Heart right ventricle (tissue), 16 donors: ENCODE measurements around the gene DHX29. TPM values are rescaled to one million over a fixed set of nuclear protein-coding genes. Genes with fewer than 3 reads are reported as not detected.

ENCODE experiments used
- ATAC-seq, 8 donors: fragments of 200-7000 bp; cut with Tn5 transposase; one replicate each; pipeline ENCODE4 v1.9.1; 2020; ENCODE audit warnings: mild to moderate bottlenecking in 8 of 8, moderate library complexity in 8 of 8, moderate number of reproducible peaks in 1 of 8
- DNase-seq, 2 donors: peaks; one replicate each; pipeline ENCODE4 v3.0.0-alpha.2; 2020
- H3K27ac ChIP-seq, 10 donors: fragments of 200-600 bp; sonication (generic) in 2 of 10; one replicate each; pipeline versions ENCODE4 v1.5.0 to v1.8.0; 2020 to 2022; ENCODE audit warnings: mild to moderate bottlenecking in 3 of 10
- H3K27me3 ChIP-seq, 7 donors: fragments of 200-600 bp; one replicate each; pipeline ENCODE4 v1.8.0; 2021 to 2022; ENCODE audit warnings: mild to moderate bottlenecking in 2 of 7
- H3K36me3 ChIP-seq, 9 donors: fragments of 200-600 bp; sonication (generic) in 1 of 9; one replicate each; pipeline versions ENCODE4 v1.5.0 to v1.8.0; 2020 to 2022; ENCODE audit warnings: mild to moderate bottlenecking in 2 of 9
- H3K4me1 ChIP-seq, 9 donors: fragments of 200-600 bp; sonication (generic) in 1 of 9; one replicate each; pipeline versions ENCODE4 v1.5.0 to v1.8.0; 2020 to 2022; ENCODE audit warnings: mild to moderate bottlenecking in 4 of 9
- H3K4me3 ChIP-seq, 10 donors: fragments of 200-600 bp; sonication (generic) in 2 of 10; one replicate each; pipeline versions ENCODE4 v1.5.0 to v1.8.0; 2020 to 2022; ENCODE audit warnings: mild to moderate bottlenecking in 7 of 10, moderate library complexity in 2 of 10
- H3K9me3 ChIP-seq, 11 donors: fragments of 200-600 bp in 10 of 11; sonication (generic) in 2 of 11; one replicate each; pipeline versions ENCODE4 v1.5.0 to v1.8.0; 2013 to 2022; ENCODE audit warnings: mild to moderate bottlenecking in 2 of 11, control low read depth in 1 of 11, moderate library complexity in 1 of 11
- WGBS, 2 donors: extraction: QIAGEN DNeasy Blood & Tissue Kit; methylation state at CpG; one replicate each; pipeline ENCODE4 v1.1.7; 2013; ENCODE audit warnings: inconsistent platforms in 1 of 2; 5-methylcytosine and 5-hydroxymethylcytosine counted together
- intact Hi-C, 10 donors: fragments of 100-400 bp; cut with DNase I; formaldehyde crosslinking; loops; one replicate each; pipeline versions ENCODE4 v1.11.1 to v1.14.2; 2022
- polyA plus RNA-seq, 2 donors: library from polyadenylated mRNA; stranded (reverse); fragments of 200-250 nt; gene quantifications; one replicate each; pipeline ENCODE4 v1.2.3, GENCODE V29; 2013
- total RNA-seq, 10 donors: library from RNA; stranded (reverse); fragmentation: NEBNext Ultra II Directional in 3 of 10; extraction: Animal tissue kit (Norgen Biotek cat#: 25700) in 3 of 10; gene quantifications; one replicate each; pipeline versions ENCODE4 v1.2.1 to v1.2.4, GENCODE V29; 2021 to 2023
- TF ChIP-seq, protein P1 (sequence below), 9 donors: fragments of 200-600 bp; sonication (generic) in 2 of 9; IDR thresholded peaks; one replicate each; pipeline versions ENCODE4 v1.5.0 to v1.8.0; 2021 to 2022; ENCODE audit warnings: antibody characterized with exemption in 9 of 9, mild to moderate bottlenecking in 5 of 9, moderate library complexity in 1 of 9
- donor health status: Arrhythmogenic right ventricular cardiomyopathy.
- donor health status: ischemic (EF 13 %, LVEDD 7.1; RV severe dilation, severe dysfunction).
- donor health status: healthy with polysubstance abuse.
- donor health status: DM: no; HTN: yes; CAD: no.
- donor health status: DM: no; HTN: no; CAD: no.
- donor health status: ischemic (EF 25% LVEDD 6.9; RV normal size, moderate dysfunction).
- donor health status: ischemic (EF 25% LVEDD 5.7; RV mildly dilated, moderate dysfunction).
- donor health status: healthy.
- donor health status: DM: yes; HTN: yes; CAD: no.
- donor health status: Ischemic cardiomyopathy.
- donor health status: ischemic (EF 35%, LVEDD 5.7; RV mildly dilated, moderate dysfunction).
- donor health status: nonischemic (EF 11% LVEDD 7.7; RV severe dilation, severe dysfunction).
- donor health status: DM: yes; HTN: yes; CAD: no.
- donor health status: PGD.
- donor health status: ischemic (EF 29% LVEDD 5.4; RV normal size, mild dysfunction).
- donor health status: nonischemic (EF 23%, LVEDD 6.1; RV moderate dilation, normal function).

The DHX29 gene
- total and polyA plus RNA-seq, 12 donors = 7.6 to 25.8 (median 20.9) TPM

DNA sequence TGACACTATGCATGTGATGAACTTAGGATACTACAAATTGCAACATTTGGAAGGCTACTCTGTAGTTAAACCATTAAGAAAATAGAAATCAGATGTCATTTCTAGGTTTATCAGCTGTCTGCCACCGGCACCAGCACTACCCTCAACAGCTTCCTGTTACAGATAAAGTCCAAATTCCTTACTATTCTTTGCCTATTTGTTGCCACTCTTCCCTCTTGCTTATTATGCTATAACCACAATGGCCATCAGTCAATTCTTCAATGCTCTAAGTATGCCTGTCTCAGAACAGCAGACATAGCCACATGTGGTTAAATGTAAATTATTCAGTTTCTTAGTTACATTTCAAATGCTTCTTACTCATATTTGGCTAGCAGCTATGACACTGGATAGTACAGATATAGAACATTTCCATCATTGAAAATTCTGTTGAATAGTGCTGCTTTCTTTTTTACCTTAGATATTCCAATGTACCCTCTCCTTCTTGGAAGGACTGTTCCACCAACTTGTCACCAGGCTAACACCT, 21.0 kb downstream of the DHX29 start:
- no peak for DNase-seq
- WGBS, 2 donors = 12 to 37% methylated on average over 1 of the region's 1 CpG
- Histone ChIP-seq H3K27me3 (no peaks in the 10 kb centered on the region), H3K27ac (no peak overlapping the region), H3K36me3 (peaks cover 0 to 100% (median 67%) of the 10 kb centered on the region in 9 donors), H3K4me3 (no peak overlapping the region), H3K9me3 (no peaks in the 10 kb centered on the region), H3K4me1 (no peaks in the 10 kb centered on the region)
- no peak for ATAC-seq
- intact Hi-C loops = loop anchor here in 1 of 10 donors (10.0 kb wide), 1 partner anchor 658 kb away; no protein-coding TSS in a partner anchor
- TF ChIP-seq, protein P1, sequence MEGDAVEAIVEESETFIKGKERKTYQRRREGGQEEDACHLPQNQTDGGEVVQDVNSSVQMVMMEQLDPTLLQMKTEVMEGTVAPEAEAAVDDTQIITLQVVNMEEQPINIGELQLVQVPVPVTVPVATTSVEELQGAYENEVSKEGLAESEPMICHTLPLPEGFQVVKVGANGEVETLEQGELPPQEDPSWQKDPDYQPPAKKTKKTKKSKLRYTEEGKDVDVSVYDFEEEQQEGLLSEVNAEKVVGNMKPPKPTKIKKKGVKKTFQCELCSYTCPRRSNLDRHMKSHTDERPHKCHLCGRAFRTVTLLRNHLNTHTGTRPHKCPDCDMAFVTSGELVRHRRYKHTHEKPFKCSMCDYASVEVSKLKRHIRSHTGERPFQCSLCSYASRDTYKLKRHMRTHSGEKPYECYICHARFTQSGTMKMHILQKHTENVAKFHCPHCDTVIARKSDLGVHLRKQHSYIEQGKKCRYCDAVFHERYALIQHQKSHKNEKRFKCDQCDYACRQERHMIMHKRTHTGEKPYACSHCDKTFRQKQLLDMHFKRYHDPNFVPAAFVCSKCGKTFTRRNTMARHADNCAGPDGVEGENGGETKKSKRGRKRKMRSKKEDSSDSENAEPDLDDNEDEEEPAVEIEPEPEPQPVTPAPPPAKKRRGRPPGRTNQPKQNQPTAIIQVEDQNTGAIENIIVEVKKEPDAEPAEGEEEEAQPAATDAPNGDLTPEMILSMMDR (IDR thresholded peaks at IDR 0.05) = no peak

DNA sequence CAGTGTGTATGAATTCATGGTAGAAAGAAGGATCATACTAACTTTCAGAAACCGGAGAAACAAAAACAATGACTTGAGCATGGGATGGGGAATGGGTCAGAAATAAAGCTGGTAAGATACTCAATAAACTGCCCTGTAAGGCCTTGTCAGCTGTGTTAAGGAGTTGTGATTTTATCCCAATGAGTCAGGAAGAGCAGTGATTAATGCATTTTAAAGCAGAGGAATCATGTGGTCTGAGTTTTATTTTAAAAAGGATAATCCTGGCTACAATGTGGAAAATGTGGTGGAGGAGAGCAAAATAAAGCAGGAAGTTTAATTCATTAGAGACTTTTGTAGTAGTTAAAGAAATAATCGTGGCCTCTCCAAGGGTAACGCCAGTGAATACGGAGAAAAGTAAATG, 28.7 kb downstream of the DHX29 start:
- Histone ChIP-seq H3K9me3 (no peaks in the 10 kb centered on the region), H3K4me1 (no peaks in the 10 kb centered on the region), H3K4me3 (no peak overlapping the region), H3K27ac (no peak overlapping the region), H3K27me3 (no peaks in the 10 kb centered on the region), H3K36me3 (peaks cover 0 to 100% (median 66%) of the 10 kb centered on the region in 9 donors)
- intact Hi-C loops = loop anchor here in 1 of 10 donors (10.0 kb wide), 1 partner anchor 676 kb away; no protein-coding TSS in a partner anchor
- no peak for ATAC-seq
- TF ChIP-seq, protein P1 (IDR thresholded peaks at IDR 0.05) = no peak
- DNase-seq = no peak
- WGBS, 2 donors = 91 to 93% methylated on average over 4 of the region's 4 CpGs

DNA sequence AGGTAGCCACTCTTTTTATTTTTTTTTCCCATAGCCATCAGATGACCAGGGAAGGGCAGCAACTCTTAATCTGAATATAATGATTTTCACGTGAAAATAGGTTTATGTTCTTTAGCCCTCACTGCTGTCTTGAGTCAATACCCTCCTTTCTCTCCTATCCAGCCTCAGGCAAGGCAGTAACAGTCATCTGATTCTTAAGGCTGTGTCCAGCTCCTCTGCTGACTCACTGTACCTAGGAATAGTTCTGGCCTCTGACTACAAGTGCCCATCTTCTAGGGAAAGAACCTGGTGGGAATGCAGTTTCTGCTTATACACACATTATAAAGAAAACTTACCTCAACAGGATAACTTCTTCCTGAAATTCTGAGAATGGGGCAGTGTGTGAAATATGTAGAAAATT, 30.7 kb downstream of the DHX29 start:
- peaks cover 0 to 100% (median 64%) of the 10 kb centered on the region in 9 donors for H3K36me3 ChIP-seq
- 85 to 88% methylated on average over 1 of the region's 1 CpG for WGBS, 2 donors
- intact Hi-C loops = loop anchor here in 1 of 10 donors (10.0 kb wide), 1 partner anchor 678 kb away; no protein-coding TSS in a partner anchor
- no peak overlapping the region for H3K27ac ChIP-seq
- ATAC-seq = no peak
- H3K9me3 ChIP-seq = no peaks in the 10 kb centered on the region
- TF ChIP-seq, protein P1 (IDR thresholded peaks at IDR 0.05) = no peak
- H3K4me3 ChIP-seq = no peak overlapping the region
- no peaks in the 10 kb centered on the region for H3K27me3 ChIP-seq
- DNase-seq = no peak
- H3K4me1 ChIP-seq = no peaks in the 10 kb centered on the region

DNA sequence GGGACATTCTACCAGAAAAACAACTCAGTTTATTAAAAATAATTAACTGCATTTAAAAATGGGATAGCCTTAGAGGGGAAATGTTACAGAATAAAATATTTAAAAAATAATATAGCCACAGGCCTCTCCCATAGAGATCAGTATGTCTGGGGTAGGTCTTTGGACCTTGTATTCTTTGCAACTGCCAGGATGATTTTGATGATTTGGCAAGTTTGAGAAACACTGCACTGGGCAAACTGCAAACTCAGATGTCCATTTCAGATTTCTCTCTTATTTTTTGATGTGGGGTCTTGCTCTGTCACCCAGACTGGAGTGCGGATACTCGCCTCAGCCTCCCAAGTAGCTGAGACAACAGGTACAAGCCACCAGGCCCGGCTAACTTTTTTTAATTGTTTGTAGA, 49.2 kb downstream of the DHX29 start:
- TF ChIP-seq, protein P1 (IDR thresholded peaks at IDR 0.05) = no peak
- H3K4me1 ChIP-seq = no peaks in the 10 kb centered on the region
- H3K4me3 ChIP-seq = no peak overlapping the region
- WGBS, 2 donors = 96 to 97% methylated on average over 3 of the region's 3 CpGs
- H3K27ac ChIP-seq = no peak overlapping the region
- ATAC-seq (no peak), DNase-seq (no peak)
- no peaks in the 10 kb centered on the region for H3K9me3 ChIP-seq
- no peaks in the 10 kb centered on the region for H3K27me3 ChIP-seq
- intact Hi-C loops = no loop called here
- peaks cover 0 to 98% (median 66%) of the 10 kb centered on the region in 9 donors for H3K36me3 ChIP-seq
